ENCODE results near the gene S100G. TPM values are rescaled to one million over a fixed set of nuclear protein-coding genes. Genes with fewer than 3 reads are reported as not detected.

The S100G gene
- total and polyA plus RNA-seq, 2 of the 4 experiments (the other 2 are of a cell fraction) = not detected

DNA sequence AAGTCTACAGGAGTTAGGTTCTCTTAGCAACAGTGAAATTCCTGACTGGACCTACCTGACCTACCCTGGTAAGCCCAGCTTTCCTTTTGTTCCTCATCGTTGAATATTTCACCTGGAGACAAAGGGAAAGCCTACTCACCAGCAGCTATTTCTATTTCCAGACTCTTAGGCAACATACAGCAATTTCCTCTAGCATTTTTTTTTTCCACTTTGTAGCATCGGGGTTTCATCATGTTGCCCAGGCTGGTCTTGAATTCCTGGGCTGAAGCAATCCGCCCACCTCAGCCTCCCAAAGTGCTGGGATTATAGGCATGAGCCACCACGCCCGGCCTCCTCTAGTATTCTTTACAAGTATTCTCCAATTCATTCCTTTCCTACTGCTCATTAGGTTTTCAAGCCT lies 6.8 kb upstream of the S100G start:
- peak overlapping the region; percentile 84; the same call in 1 of the 2 replicates for H3K18ac ChIP-seq (ENCODE audit: low read depth, low read length)
- peak; percentile 82 for TF ChIP-seq CEBPB (IDR thresholded peaks at IDR 0.05; ENCODE audit: low read depth, low read length)
- TF ChIP-seq NFE2L2 (IDR thresholded peaks at IDR 0.05; ENCODE audit: low read depth, low read length) = no peak
- no peak for TF ChIP-seq RAD21 (IDR thresholded peaks at IDR 0.05; ENCODE audit: low read length)
- WGBS, 2 experiments (ENCODE audit: extremely low coverage in 2 of 2, insufficient read length in 1 of 2) = 54% methylated on average over 2 of the region's 5 CpGs; no CpG with 5 or more reads in 1 of the 2 experiments
- no peak overlapping the region for H3K23ac ChIP-seq (ENCODE audit: low read depth, low read length)
- peak overlapping the region; percentile 91; the same call in 1 of the 2 replicates for H4K5ac ChIP-seq (ENCODE audit: low read depth, low read length)
- H3K9me1 ChIP-seq (ENCODE audit: insufficient read depth, low read length) = peaks cover 7% of the 10 kb centered on the region; the same call in 1 of the 2 replicates
- ATAC-seq (ENCODE audit: low read depth) (peak; percentile 49; the same call in 1 of the 2 replicates), DNase-seq (peak; percentile 75)
- peaks cover 2% of the 10 kb centered on the region for H3K4me1 ChIP-seq (ENCODE audit: control insufficient read depth, insufficient read depth, low read length)
- H3K56ac ChIP-seq (ENCODE audit: extremely low read depth, insufficient read depth, low read length) = no peak overlapping the region
- intact Hi-C loops (cut with micrococcal nuclease) = no loop called here
- peak overlapping the region; percentile 65 for H2BK5ac ChIP-seq (ENCODE audit: low read depth, low read length, poor library complexity, severe bottlenecking)
- dilution Hi-C loops (cut with HindIII; ENCODE audit: low sequenced_read_pairs, unreplicated experiment) = no loop called here
- BruUV-seq (replicated peaks) = no TSS peak
- peak overlapping the region; percentile 16 to 84; a peak in 3 of 4 replicates for H4K8ac ChIP-seq (ENCODE audit: low read depth in 2 of 2, low read length in 2 of 2)
- H3K4me3 ChIP-seq (ENCODE audit: insufficient read depth, low read depth, low read length) = no peak overlapping the region
- H3K9ac ChIP-seq (ENCODE audit: low read depth, low read length) = no peak overlapping the region; the same call in 1 of the 2 replicates
- ChIA-PET CTCF (interaction anchor here (0.6 kb wide), 1 partner anchor 196 kb away, joined by 3 read pairs; no protein-coding TSS in a partner anchor), POLR2A (ENCODE audit: unreplicated experiment) (no interaction called here)
- no peak overlapping the region for H2AK5ac ChIP-seq (ENCODE audit: low read depth, low read length)
- peaks cover 3% of the 10 kb centered on the region; the same call in 1 of the 2 replicates for H3K36me3 ChIP-seq (ENCODE audit: control insufficient read depth, insufficient read depth, low read length)
- H3K14ac ChIP-seq (replicated peaks; ENCODE audit: low read depth, low read length) = peak overlapping the region; percentile 53; the same call in 1 of the 2 replicates
- in situ Hi-C loops (cut with MboI; ENCODE audit: low sequenced_read_pairs) = no loop called here
- H2BK20ac ChIP-seq (ENCODE audit: low read depth, low read length) = peak overlapping the region; percentile 77; the same call in 1 of the 2 replicates
- no peaks in the 10 kb centered on the region for H3K9me3 ChIP-seq (ENCODE audit: control insufficient read depth, insufficient read depth, low read length)
- H3K4ac ChIP-seq (ENCODE audit: low read depth, low read length) = peak overlapping the region; percentile 33; the same call in 1 of the 2 replicates
- no peak overlapping the region for H2AK9ac ChIP-seq (replicated peaks; ENCODE audit: low read depth, low read length, poor library complexity)
- no peak overlapping the region for H3K27ac ChIP-seq (ENCODE audit: insufficient read depth, low read length)
- H4K20me1 ChIP-seq (ENCODE audit: insufficient read depth, low read length) = no peaks in the 10 kb centered on the region
- H2BK15ac ChIP-seq (ENCODE audit: low read depth, low read length) = peak overlapping the region; percentile 74; the same call in 1 of the 3 replicates
- peak overlapping the region; percentile 61; the same call in 1 of the 2 replicates for H3K4me2 ChIP-seq (ENCODE audit: low read depth, low read length)
- no peak overlapping the region for H2AFZ ChIP-seq (replicated peaks; ENCODE audit: low read length, poor library complexity)
- H4K91ac ChIP-seq (ENCODE audit: insufficient read depth, low read depth, low read length) = peak overlapping the region; percentile 78
- H2BK120ac ChIP-seq (ENCODE audit: low read depth, low read length) = peak overlapping the region; percentile 80
- peaks cover 4% of the 10 kb centered on the region; the same call in 1 of the 2 replicates for H3K27me3 ChIP-seq (ENCODE audit: control insufficient read depth, insufficient read depth, low read length)
- peaks cover 4 to 8% of the 10 kb centered on the region in 2 experiments; a peak in 3 of 4 replicates for H3K79me1 ChIP-seq (ENCODE audit: low read depth in 1 of 2, low read length in 2 of 2)
